CD4-positive, alpha-beta T cell treated with Interleukin-12 subunit alpha and Interleukin-12 subunit beta, for 1 hour (primary cell): ENCODE results near the gene SMIM35.

ENCODE experiments used
- DNase-seq: peaks from one replicate; pipeline ENCODE4 v3.0.0-alpha.2; 2020

Gene SMIM35

GRCh38 chr11:118017631-118018315, 69.0 kb downstream of the SMIM35 start:
- DNase-seq: no peak

GRCh38 chr11:118017111-118017510, 69.7 kb downstream of the SMIM35 start:
- DNase-seq: no peak

GRCh38 chr11:118016104-118016503, 70.7 kb downstream of the SMIM35 start:
- DNase-seq: no peak

GRCh38 chr11:118015385-118015841, 71.3 kb downstream of the SMIM35 start:
- peak; percentile 33 for DNase-seq

GRCh38 chr11:118014022-118014421, 72.7 kb downstream of the SMIM35 start:
- DNase-seq: no peak

- peak; percentile 45 for DNase-seq
These were observed 74.6 kb downstream of the SMIM35 start for GRCh38 chr11:118012083-118012669.

GRCh38 chr11:118010738-118011461, 75.9 kb downstream of the SMIM35 start:
- DNase-seq: peak; percentile 41

GRCh38 chr11:118009864-118010737, 76.7 kb downstream of the SMIM35 start:
- DNase-seq: no peak

GRCh38 chr11:118008271-118008911, 78.4 kb downstream of the SMIM35 start:
- DNase-seq: no peak

GRCh38 chr11:118007563-118008270, 79.0 kb downstream of the SMIM35 start:
- DNase-seq: peak; percentile 70

- DNase-seq: no peak
These were observed 79.7 kb downstream of the SMIM35 start for GRCh38 chr11:118007040-118007439.

GRCh38 chr11:118006153-118006534, 80.6 kb downstream of the SMIM35 start:
- no peak for DNase-seq

- no peak for DNase-seq
These were observed 81.3 kb downstream of the SMIM35 start for GRCh38 chr11:118005224-118006152.

- no peak for DNase-seq
These were observed 82.1 kb downstream of the SMIM35 start for GRCh38 chr11:118004543-118005223.

- DNase-seq: no peak
These were observed 83.3 kb downstream of the SMIM35 start for GRCh38 chr11:118003456-118003855.

- DNase-seq: peak; percentile 56
These were observed 84.0 kb downstream of the SMIM35 start for GRCh38 chr11:118002541-118003423.

GRCh38 chr11:118002010-118002540, 84.7 kb downstream of the SMIM35 start:
- peak; percentile 50 for DNase-seq

GRCh38 chr11:118001494-118001971, 85.2 kb downstream of the SMIM35 start:
- peak; percentile 58 for DNase-seq

- no peak for DNase-seq
These were observed 85.9 kb downstream of the SMIM35 start for GRCh38 chr11:118000850-118001228.
